Mucosa of descending colon (tissue), 3 donors: ENCODE measurements around the gene HOMER1. TPM values are rescaled to one million over a fixed set of nuclear protein-coding genes. Genes with fewer than 3 reads are reported as not detected.

ENCODE experiments used
- ATAC-seq: fragments of 200-7000 bp; cut with Tn5 transposase; one replicate; pipeline ENCODE4 v1.9.1; 2020; ENCODE audit warnings: mild to moderate bottlenecking, moderate library complexity
- DNase-seq, 3 donors: peaks; one replicate each; pipeline ENCODE4 v3.0.0-alpha.2; 2020
- H3K36me3 ChIP-seq: fragments of 200-600 bp; one replicate; pipeline ENCODE4 v1.8.0; 2021; ENCODE audit warnings: low read depth, mild to moderate bottlenecking
- H3K4me1 ChIP-seq: fragments of 200-600 bp; one replicate; pipeline ENCODE4 v1.8.0; 2021; ENCODE audit warnings: low read depth, mild to moderate bottlenecking
- H3K4me3 ChIP-seq: fragments of 200-600 bp; one replicate; pipeline ENCODE4 v1.8.0; 2021; ENCODE audit warnings: mild to moderate bottlenecking
- H3K9me3 ChIP-seq: fragments of 200-600 bp; one replicate; pipeline ENCODE4 v1.8.0; 2021; ENCODE audit warnings: mild to moderate bottlenecking
- CTCF ChIP-seq: fragments of 200-600 bp; IDR thresholded peaks from one replicate; pipeline ENCODE4 v1.8.0; 2022; ENCODE audit warnings: antibody characterized with exemption, mild to moderate bottlenecking
- intact Hi-C, 2 donors: fragments of 100-400 bp; cut with DNase I in 1 of 2; cut with micrococcal nuclease in 1 of 2; formaldehyde crosslinking; loops; one replicate each; pipeline versions ENCODE4 v1.11.0 to v1.11.1; 2022; cut with DNase I, micrococcal nuclease
- total RNA-seq, 3 donors: library from RNA; stranded (reverse); fragmentation: NEBNext Ultra II Directional in 2 of 3; extraction: Animal tissue kit (Norgen Biotek cat#: 25700) in 2 of 3; gene quantifications; one replicate each; pipeline versions ENCODE4 v1.2.1 to v1.2.4, GENCODE V29; 2021 to 2023
- donor health status: DM: no; HTN: no; CAD: no; lungs with moderate emphysema.
- donor health status: DM: no; HTN: no; CAD: no.
- donor health status: DM: no; HTN: yes; CAD: no.

The HOMER1 gene
- total RNA-seq, 3 donors from 2014 or later: 1.1 to 7.4 (median 2.2) TPM

GRCh38 chr5:79349881-79350280, 164.1 kb downstream of the HOMER1 start:
- Histone ChIP-seq H3K4me3 (no peak overlapping the region), H3K4me1 (no peaks in the 10 kb centered on the region), H3K9me3 (no peaks in the 10 kb centered on the region), H3K36me3 (no peaks in the 10 kb centered on the region)
- ATAC-seq (no peak), DNase-seq (no peak)
- TF ChIP-seq CTCF: no peak
- intact Hi-C loops: no loop called here

GRCh38 chr5:79349047-79349446, 164.9 kb downstream of the HOMER1 start:
- ATAC-seq: no peak

GRCh38 chr5:79346420-79346824, 167.5 kb downstream of the HOMER1 start:
- intact Hi-C loops: no loop called here

More at GRCh38 chr5:79349047-79349446, 164.9 kb downstream of the HOMER1 start:
- TF ChIP-seq CTCF: no peak
- no peaks in the 10 kb centered on the region for H3K9me3 ChIP-seq
- H3K4me1 ChIP-seq: no peaks in the 10 kb centered on the region
- H3K36me3 ChIP-seq: no peaks in the 10 kb centered on the region
- intact Hi-C loops: no loop called here
- H3K4me3 ChIP-seq: no peak overlapping the region
- DNase-seq: no peak

GRCh38 chr5:79333852-79334557, 179.9 kb downstream of the HOMER1 start:
- no peak overlapping the region for H3K4me3 ChIP-seq
- TF ChIP-seq CTCF: no peak
- H3K36me3 ChIP-seq: no peaks in the 10 kb centered on the region
- DNase-seq (no peak), ATAC-seq (no peak)
- no peaks in the 10 kb centered on the region for H3K9me3 ChIP-seq
- intact Hi-C loops: no loop called here
- H3K4me1 ChIP-seq: no peaks in the 10 kb centered on the region

More at GRCh38 chr5:79346420-79346824, 167.5 kb downstream of the HOMER1 start:
- Histone ChIP-seq H3K4me1 (no peaks in the 10 kb centered on the region), H3K4me3 (no peak overlapping the region), H3K36me3 (no peaks in the 10 kb centered on the region), H3K9me3 (no peaks in the 10 kb centered on the region)
- no peak for ATAC-seq
- no peak for TF ChIP-seq CTCF
- no peak for DNase-seq

GRCh38 chr5:79330071-79330470, 183.9 kb downstream of the HOMER1 start:
- intact Hi-C loops: no loop called here
- no peak for TF ChIP-seq CTCF
- H3K4me3 ChIP-seq: no peak overlapping the region
- no peaks in the 10 kb centered on the region for H3K9me3 ChIP-seq
- H3K4me1 ChIP-seq: no peaks in the 10 kb centered on the region
- no peak for DNase-seq
- no peak for ATAC-seq
- no peaks in the 10 kb centered on the region for H3K36me3 ChIP-seq
